HepG2 (cell line): ENCODE data around the gene HYAL2. TPM values are rescaled to one million over a fixed set of nuclear protein-coding genes. Genes with fewer than 3 reads are reported as not detected.
A peak's percentile ranks its signal among the peaks of the same experiment; 100 is the strongest.

Experiments used
- AHR ChIP-seq: IDR thresholded peaks from 2 replicates; pipeline ENCODE4 v1.6.1; 2018; ENCODE audit warnings: missing genetic modification reagents, missing compliant biosample characterization
- BHLHE40 ChIP-seq: IDR thresholded peaks from 2 replicates; pipeline ENCODE4 v1.6.1; 2011; ENCODE audit warnings: low read length, improper control_type of control experiment
- CEBPZ ChIP-seq: IDR thresholded peaks from 2 replicates; pipeline ENCODE4 v1.6.1; 2012; ENCODE audit warnings: low read length, improper control_type of control experiment
- DNMT1 ChIP-seq: sonication (generic); formaldehyde crosslinking; IDR thresholded peaks from 2 replicates; pipeline ENCODE4 v1.5.1; 2020; ENCODE audit warnings: mild to moderate bottlenecking, missing genetic modification reagents
- GZF1 ChIP-seq: sonication (generic); formaldehyde crosslinking; IDR thresholded peaks from 2 replicates; pipeline ENCODE4 v1.5.1; 2020; ENCODE audit warnings: mild to moderate bottlenecking, missing genetic modification reagents
- HBP1 ChIP-seq: IDR thresholded peaks from 2 replicates; pipeline ENCODE4 v1.6.1; 2016; ENCODE audit warnings: low read depth, control low read depth
- HDAC1 ChIP-seq: sonication (generic); formaldehyde crosslinking; IDR thresholded peaks from 2 replicates; pipeline ENCODE4 v1.5.1; 2020; ENCODE audit warnings: mild to moderate bottlenecking, missing genetic modification reagents
- KAT8 ChIP-seq: IDR thresholded peaks from 2 replicates; pipeline ENCODE4 v1.6.1; 2016; ENCODE audit warnings: missing genetic modification reagents, missing compliant biosample characterization
- LBX2 ChIP-seq: sonication (generic); formaldehyde crosslinking; IDR thresholded peaks from 2 replicates; pipeline ENCODE4 v1.5.0; 2020; ENCODE audit warnings: missing genetic modification reagents, mild to moderate bottlenecking, borderline replicate concordance
- MATR3 ChIP-seq: sonication (generic); formaldehyde crosslinking; IDR thresholded peaks from 2 replicates; pipeline ENCODE4 v1.4.0; 2020; ENCODE audit warnings: missing genetic modification reagents
- MYNN ChIP-seq: sonication (generic); formaldehyde crosslinking; IDR thresholded peaks from 2 replicates; pipeline ENCODE4 v1.4.0; 2020; ENCODE audit warnings: mild to moderate bottlenecking, low read depth, missing genetic modification reagents
- POLR2AphosphoS5 ChIP-seq: IDR thresholded peaks from 2 replicates; pipeline ENCODE4 v1.6.1; 2012; ENCODE audit warnings: low read depth, low read length
- SPEN ChIP-seq: sonication (generic); formaldehyde crosslinking; IDR thresholded peaks from 2 replicates; pipeline ENCODE4 v1.5.1; 2020; ENCODE audit warnings: low read depth, mild to moderate bottlenecking, missing genetic modification reagents
- TBX3 ChIP-seq: fragments of 450-650 bp; IDR thresholded peaks from 2 replicates; pipeline ENCODE4 v1.6.1; 2017; ENCODE audit warnings: antibody characterized with exemption, mild to moderate bottlenecking, inconsistent platforms, borderline replicate concordance
- YY1 ChIP-seq: IDR thresholded peaks from 2 replicates; pipeline ENCODE4 v1.6.1; 2011; ENCODE audit warnings: low read length, low read depth, moderate library complexity, mild to moderate bottlenecking; ENCODE audit not compliant: insufficient read depth, insufficient replicate concordance
- ZNF354B ChIP-seq: sonication (generic); formaldehyde crosslinking; IDR thresholded peaks from 2 replicates; pipeline ENCODE4 v1.8.0; 2022; ENCODE audit warnings: mild to moderate bottlenecking, missing genetic modification reagents
- ZNF382 ChIP-seq: sonication (generic); formaldehyde crosslinking; IDR thresholded peaks from 2 replicates; pipeline ENCODE4 v1.5.0; 2020; ENCODE audit warnings: missing genetic modification reagents, mild to moderate bottlenecking, borderline replicate concordance
- ZNF512B ChIP-seq: sonication (generic); formaldehyde crosslinking; IDR thresholded peaks from 2 replicates; pipeline ENCODE4 v1.5.1; 2020; ENCODE audit warnings: missing genetic modification reagents, mild to moderate bottlenecking, borderline replicate concordance
- ZNF530 ChIP-seq: sonication (generic); formaldehyde crosslinking; IDR thresholded peaks from 2 replicates; pipeline ENCODE4 v1.5.0; 2020; ENCODE audit warnings: low read depth, mild to moderate bottlenecking, missing genetic modification reagents
- ZNF570 ChIP-seq: sonication (generic); formaldehyde crosslinking; IDR thresholded peaks from 2 replicates; pipeline ENCODE4 v1.4.0; 2020; ENCODE audit warnings: mild to moderate bottlenecking, missing genetic modification reagents, borderline replicate concordance
- ZNF747 ChIP-seq: sonication (generic); formaldehyde crosslinking; IDR thresholded peaks from 2 replicates; pipeline ENCODE4 v1.8.1; 2023; ENCODE audit warnings: missing genetic modification reagents, mild to moderate bottlenecking, borderline replicate concordance
- ZNF772 ChIP-seq: sonication (generic); formaldehyde crosslinking; IDR thresholded peaks from 2 replicates; pipeline ENCODE4 v1.5.0; 2020; ENCODE audit warnings: mild to moderate bottlenecking, missing genetic modification reagents
- polyA plus RNA-seq, 8 experiments: library from polyadenylated mRNA; depleted of rRNA in 3 of 8; stranded (reverse) in 7 of 8; unstranded in 1 of 8; fragments of >200 nt; fragmentation: Illumina TruSeq in 4 of 8; extraction: Trizol in 4 of 8; gene quantifications; 2 replicates each; pipeline versions ENCODE4 v1.2.1 to v1.2.3, GENCODE V29; 2011 to 2016; ENCODE audit warnings: low read depth in 4 of 8, missing spikeins in 1 of 8, mixed read lengths in 1 of 8; ENCODE audit not compliant: insufficient read depth in 1 of 8
- total RNA-seq, 5 experiments: library from RNA; depleted of rRNA; stranded (reverse); fragments of >200 nt; fragmentation: Illumina TruSeq; extraction: Trizol; gene quantifications; 2 replicates each; pipeline ENCODE4 v1.2.3, GENCODE V29; 2016; ENCODE audit warnings: low read depth in 1 of 5

Gene HYAL2
- total and polyA plus RNA-seq, 2 of the 13 experiments (the other 11 are each of a cell fraction or from before 2014, with no cell fraction given) = 76.2 to 102 TPM

GRCh38 chr3:50358911-50359759, 36.6 kb upstream of the HYAL2 start, which contains the start of gene TMEM115 (continued):
- 0 out of 2 replicates have a peak, but pooled peaks have one; percentile 10 for TF ChIP-seq TBX3
- no peak for TF ChIP-seq ZNF747
- TF ChIP-seq ZNF772 = peak; percentile 90; the same call in 1 of the 2 replicates
- TF ChIP-seq YY1 = peak; percentile 69
- TF ChIP-seq DNMT1 (CRISPR knock-in tag) = peak; percentile 58; the same call in 1 of the 2 replicates
- no peak for TF ChIP-seq ZNF382 (CRISPR knock-in tag)
- no peak for TF ChIP-seq ZNF570
- peak; percentile 97 for TF ChIP-seq SPEN (CRISPR knock-in tag)
- no peak for TF ChIP-seq ZNF512B (CRISPR knock-in tag)
- TF ChIP-seq AHR = peak; percentile 78; the same call in 1 of the 2 replicates
- no peak for TF ChIP-seq CEBPZ
- peak; percentile 78 for TF ChIP-seq POLR2AphosphoS5
- TF ChIP-seq HDAC1 (CRISPR knock-in tag) = peak; percentile 67
- no peak for TF ChIP-seq ZNF530 (CRISPR knock-in tag)
- TF ChIP-seq MATR3 (CRISPR knock-in tag) = no peak
- 0 out of 2 replicates have a peak, but pooled peaks have one; percentile 58 for TF ChIP-seq HBP1 (CRISPR knock-in tag)
- peak; percentile 23; the same call in 1 of the 2 replicates for TF ChIP-seq BHLHE40
- peak; percentile 50; the same call in 1 of the 2 replicates for TF ChIP-seq GZF1 (CRISPR knock-in tag)
- TF ChIP-seq KAT8 = peak; percentile 90
- no peak for TF ChIP-seq ZNF354B (CRISPR knock-in tag)
- no peak for TF ChIP-seq MYNN (CRISPR knock-in tag)
- peak; percentile 86; the same call in 1 of the 2 replicates for TF ChIP-seq LBX2 (CRISPR knock-in tag)
